Calu3 (cell line): ENCODE results near the gene RSU1. TPM values are rescaled to one million over a fixed set of nuclear protein-coding genes. Genes with fewer than 3 reads are reported as not detected.

ENCODE experiments used
- BruUV-seq: library from RNA; stranded (reverse); fragments of 400-500 nt; replicated peaks from 2 replicates; lab custom pipeline; 2021; lab: Mats Ljungman, UMichigan
- CTCF ChIA-PET: fragments of 300-600 bp; sonication (Branson Sonifier 250); formaldehyde crosslinking; loops from one replicate; lab custom pipeline; 2022; ENCODE audit warnings: antibody characterized with exemption; lab: Charles Lee
- DNase-seq: peaks from one replicate; pipeline ENCODE4 v3.0.0; 2022
- H3K27ac Mint-ChIP-seq: one replicate; pipeline ENCODE4 v1.8.0; 2022; ENCODE audit warnings: mixed read lengths; ENCODE audit not compliant: unreplicated experiment
- H3K27me3 Mint-ChIP-seq: one replicate; pipeline ENCODE4 v1.8.0; 2022; ENCODE audit warnings: mixed read lengths; ENCODE audit not compliant: unreplicated experiment
- H3K36me3 Mint-ChIP-seq: one replicate; pipeline ENCODE4 v1.8.0; 2022; ENCODE audit warnings: mild to moderate bottlenecking, moderate library complexity, mixed read lengths; ENCODE audit not compliant: insufficient read depth, unreplicated experiment
- H3K4me1 Mint-ChIP-seq: one replicate; pipeline ENCODE4 v1.8.0; 2022; ENCODE audit warnings: mild to moderate bottlenecking, low read depth, mixed read lengths; ENCODE audit not compliant: unreplicated experiment
- H3K4me3 Mint-ChIP-seq: one replicate; pipeline ENCODE4 v1.8.0; 2022; ENCODE audit warnings: mild to moderate bottlenecking, low read depth, moderate library complexity, mixed read lengths; ENCODE audit not compliant: unreplicated experiment
- H3K9me3 Mint-ChIP-seq: one replicate; pipeline ENCODE4 v1.8.0; 2022; ENCODE audit warnings: low read depth, mixed read lengths; ENCODE audit not compliant: unreplicated experiment
- CTCF ChIP-seq: fragments of 200-600 bp; IDR thresholded peaks from one replicate; pipeline ENCODE4 v1.8.0; 2022; ENCODE audit warnings: antibody characterized with exemption; ENCODE audit not compliant: unreplicated experiment
- intact Hi-C: fragments of 100-400 bp; cut with micrococcal nuclease; formaldehyde crosslinking; loops from one replicate; pipeline ENCODE4 v1.10.0; 2022; ENCODE audit not compliant: unreplicated experiment
- total RNA-seq: library from RNA; stranded (reverse); gene quantifications from 2 replicates; pipeline ENCODE4 v1.2.3, GENCODE V29; 2022

RSU1 gene
- total RNA-seq, 1 experiment from 2014 or later: 56.8 TPM

GRCh38 chr10:16612115-16612980 lies 204.9 kb downstream of the RSU1 start:
- Mint-ChIP-seq H3K36me3 (no peaks in the 10 kb centered on the region), H3K27me3 (no peaks in the 10 kb centered on the region), H3K4me3 (no peak overlapping the region), H3K9me3 (peaks cover 9% of the 10 kb centered on the region), H3K4me1 (no peaks in the 10 kb centered on the region), H3K27ac (no peak overlapping the region)
- CTCF ChIA-PET: no interaction called here
- BruUV-seq: no TSS peak
- DNase-seq: peak; percentile 4
- intact Hi-C loops: no loop called here
- no peak for TF ChIP-seq CTCF

- no peak overlapping the region for H3K4me3 Mint-ChIP-seq
- intact Hi-C loops: no loop called here
- no peak for DNase-seq
- H3K9me3 Mint-ChIP-seq: peaks cover 8% of the 10 kb centered on the region
- no peak overlapping the region for H3K27ac Mint-ChIP-seq
- CTCF ChIA-PET: no interaction called here
- H3K4me1 Mint-ChIP-seq: no peaks in the 10 kb centered on the region
- no TSS peak for BruUV-seq
- TF ChIP-seq CTCF: no peak
- no peaks in the 10 kb centered on the region for H3K27me3 Mint-ChIP-seq
- H3K36me3 Mint-ChIP-seq: no peaks in the 10 kb centered on the region
Observed at GRCh38 chr10:16611037-16611436, 206.2 kb downstream of the RSU1 start.

GRCh38 chr10:16609211-16609610 lies 208.0 kb downstream of the RSU1 start:
- no peak overlapping the region for H3K4me3 Mint-ChIP-seq
- no peaks in the 10 kb centered on the region for H3K4me1 Mint-ChIP-seq
- no peaks in the 10 kb centered on the region for H3K27me3 Mint-ChIP-seq
- no TSS peak for BruUV-seq
- intact Hi-C loops: no loop called here
- H3K27ac Mint-ChIP-seq: no peak overlapping the region
- TF ChIP-seq CTCF: no peak
- CTCF ChIA-PET: no interaction called here
- no peaks in the 10 kb centered on the region for H3K9me3 Mint-ChIP-seq
- DNase-seq: no peak
- H3K36me3 Mint-ChIP-seq: no peaks in the 10 kb centered on the region

GRCh38 chr10:16606923-16607322 lies 210.3 kb downstream of the RSU1 start:
- BruUV-seq: no TSS peak
- TF ChIP-seq CTCF: no peak
- Mint-ChIP-seq H3K4me3 (no peak overlapping the region), H3K9me3 (no peaks in the 10 kb centered on the region), H3K4me1 (no peaks in the 10 kb centered on the region), H3K27ac (no peak overlapping the region), H3K36me3 (no peaks in the 10 kb centered on the region), H3K27me3 (no peaks in the 10 kb centered on the region)
- DNase-seq: no peak
- intact Hi-C loops: no loop called here
- CTCF ChIA-PET: no interaction called here
